GM18519 (cell line): ENCODE data around the gene KAZN.

ENCODE experiments used
- ATAC-seq: cut with Tn5 transposase; IDR thresholded peaks from one replicate; pipeline ENCODE4 v1.9.1; 2021; ENCODE audit warnings: mild to moderate bottlenecking, moderate library complexity; ENCODE audit not compliant: unreplicated experiment, low FRiP score

Gene KAZN

DNA sequence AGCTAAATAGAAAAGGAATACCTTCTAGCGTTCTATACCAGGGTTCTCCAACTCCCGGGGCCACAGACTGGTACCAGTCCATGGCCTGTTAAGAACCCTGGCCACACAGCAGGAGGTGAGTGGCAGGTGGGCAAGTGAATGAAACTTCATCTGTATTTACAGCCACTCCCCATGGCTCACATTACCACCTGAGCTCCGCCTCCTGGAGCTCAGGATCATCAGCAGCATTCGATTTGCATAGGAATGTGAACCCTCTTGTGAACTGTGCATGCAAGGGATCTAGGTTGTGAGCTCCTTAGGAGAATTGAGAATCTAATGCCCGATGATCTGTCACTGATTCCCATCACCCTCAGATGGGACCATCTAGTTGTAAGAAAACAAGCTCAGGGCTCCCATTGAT lies 107.3 kb downstream of the KAZN start:
- no peak for ATAC-seq

DNA sequence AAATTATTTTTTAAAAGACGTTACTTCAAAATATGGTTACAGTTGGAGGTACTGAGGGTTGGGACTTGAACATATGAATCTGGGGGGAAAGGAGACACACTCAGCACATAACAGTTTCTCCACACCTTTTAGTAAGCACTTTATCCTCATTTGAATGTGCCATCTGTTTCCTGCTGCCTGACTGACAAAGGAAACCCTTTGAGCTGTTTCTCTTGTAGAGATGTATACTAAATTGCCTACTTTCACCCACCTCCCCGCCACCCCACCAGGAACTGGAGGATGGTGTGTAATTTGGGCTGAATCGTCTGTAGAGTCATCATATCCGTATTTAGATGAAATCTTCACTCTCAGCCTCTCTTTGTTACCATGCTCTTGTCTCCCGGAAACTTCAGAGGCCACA lies 108.1 kb downstream of the KAZN start:
- ATAC-seq = no peak

DNA sequence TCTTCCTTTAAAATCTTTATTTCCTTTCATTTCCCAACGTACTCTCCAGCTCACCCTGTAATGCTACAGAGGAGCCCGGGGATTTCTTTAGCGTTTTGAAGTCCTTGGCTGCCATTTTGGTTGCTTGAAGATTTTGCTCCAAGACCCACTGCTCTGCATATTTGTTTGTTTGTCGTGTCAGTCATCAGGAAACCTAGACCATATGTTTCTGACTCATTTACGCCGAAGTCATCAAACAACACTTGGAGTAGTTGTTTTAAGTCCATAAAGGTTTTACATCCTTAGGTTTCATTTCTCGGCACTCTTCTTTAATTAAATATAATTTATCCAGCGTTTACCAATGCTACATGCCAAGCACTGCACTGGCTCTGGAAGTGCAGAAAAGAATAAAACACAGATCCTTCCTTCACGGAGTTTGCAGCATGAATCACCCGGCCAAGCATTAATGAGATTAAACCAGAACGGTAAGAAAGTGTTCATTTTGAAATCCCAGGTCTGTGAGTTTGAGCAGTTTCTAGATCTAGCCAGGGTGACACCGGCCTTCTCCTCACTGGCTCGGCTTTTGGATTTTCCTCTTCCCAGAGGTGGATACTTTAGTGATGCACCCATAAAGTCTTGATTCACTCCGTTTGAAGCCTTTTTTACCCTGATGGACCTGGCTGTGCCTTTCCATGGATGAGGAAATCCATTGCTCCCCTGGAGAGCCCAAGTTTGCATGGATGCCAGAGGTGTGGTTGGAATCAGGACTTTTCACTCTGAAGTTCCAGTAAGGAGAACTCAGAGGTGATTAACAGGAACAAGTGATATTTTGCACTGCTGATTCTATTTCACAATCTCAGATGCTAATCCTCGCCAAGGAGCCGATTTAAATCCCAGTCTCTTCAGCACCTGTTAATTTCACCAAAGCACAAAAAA lies 109.3 kb downstream of the KAZN start:
- no peak for ATAC-seq

DNA sequence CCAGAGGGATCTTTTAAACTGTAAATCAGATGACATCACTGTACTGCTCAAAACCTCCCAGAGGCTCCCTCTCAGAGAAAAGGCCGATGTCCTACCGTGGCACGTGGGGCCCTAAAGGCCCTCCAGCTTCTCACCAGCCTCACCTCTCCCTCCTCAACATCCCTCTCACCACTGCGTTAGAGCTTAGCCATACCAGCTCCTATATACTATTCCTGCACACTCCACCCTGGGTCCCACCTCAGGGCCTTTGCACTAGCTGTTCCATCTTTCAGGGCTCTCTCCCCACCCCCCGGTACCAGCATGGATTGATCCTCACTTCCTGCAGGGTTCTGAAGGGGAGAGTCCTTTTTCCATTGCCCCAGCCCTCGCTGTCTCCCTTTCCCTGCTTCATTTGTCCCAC lies 111.8 kb downstream of the KAZN start:
- no peak for ATAC-seq

DNA sequence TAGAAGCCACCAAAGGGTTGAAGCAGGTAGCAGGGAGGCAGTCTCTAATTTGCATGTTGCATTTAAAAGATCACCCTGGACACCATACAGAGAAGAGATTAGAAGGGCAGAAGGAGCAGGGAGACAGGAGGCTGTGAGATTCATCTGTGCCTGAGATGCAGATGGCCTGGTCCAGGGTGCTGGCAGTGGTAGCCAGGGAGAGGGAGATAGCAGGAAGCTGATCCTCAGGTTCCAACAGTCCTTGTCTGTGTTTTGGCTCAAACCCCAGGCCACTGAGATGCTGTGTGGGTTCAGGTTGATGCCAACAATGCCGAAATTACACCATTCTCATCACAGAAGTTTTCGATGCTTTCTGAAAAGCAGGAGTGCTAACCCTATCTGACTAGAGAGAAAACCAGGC lies 113.7 kb downstream of the KAZN start:
- ATAC-seq = no peak

DNA sequence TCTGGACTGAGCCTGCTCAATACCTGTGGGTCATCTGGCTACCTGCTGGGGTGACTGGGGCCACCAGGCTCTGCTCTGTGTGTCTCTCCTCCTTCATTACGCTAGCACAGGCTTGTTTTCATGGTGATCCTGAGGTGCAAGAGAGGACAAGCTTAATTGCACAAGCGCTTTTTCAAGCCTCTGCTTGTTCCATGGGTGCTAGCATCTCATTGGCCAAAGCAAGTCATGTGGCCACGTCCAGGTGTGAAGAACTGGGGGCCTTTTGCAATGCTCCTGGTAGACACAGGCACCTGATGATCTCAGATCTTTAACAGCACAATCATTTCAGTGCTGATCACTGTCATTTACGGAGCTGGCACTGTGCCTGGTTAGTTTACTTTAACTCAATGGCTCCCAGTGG lies 114.6 kb downstream of the KAZN start:
- no peak for ATAC-seq

DNA sequence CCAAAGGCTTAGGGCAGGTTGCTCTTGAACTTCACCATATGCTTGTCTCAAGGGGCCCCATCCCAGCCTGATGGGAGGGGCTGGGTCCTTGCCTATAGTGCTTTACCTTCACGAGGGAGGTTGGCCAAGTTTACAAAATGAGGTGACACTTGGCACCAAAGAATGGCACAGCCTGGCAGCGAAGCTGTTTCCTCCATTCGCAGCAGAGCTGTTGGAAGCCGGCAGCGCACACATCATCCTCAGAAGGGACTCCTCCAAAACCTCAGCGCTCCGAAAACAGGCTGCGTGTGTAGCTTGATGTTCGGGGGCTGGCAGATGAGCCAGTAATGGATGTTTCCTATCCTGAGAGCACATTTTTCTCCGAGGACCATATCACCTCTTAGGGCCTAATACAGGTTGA lies 116.8 kb downstream of the KAZN start:
- no peak for ATAC-seq

DNA sequence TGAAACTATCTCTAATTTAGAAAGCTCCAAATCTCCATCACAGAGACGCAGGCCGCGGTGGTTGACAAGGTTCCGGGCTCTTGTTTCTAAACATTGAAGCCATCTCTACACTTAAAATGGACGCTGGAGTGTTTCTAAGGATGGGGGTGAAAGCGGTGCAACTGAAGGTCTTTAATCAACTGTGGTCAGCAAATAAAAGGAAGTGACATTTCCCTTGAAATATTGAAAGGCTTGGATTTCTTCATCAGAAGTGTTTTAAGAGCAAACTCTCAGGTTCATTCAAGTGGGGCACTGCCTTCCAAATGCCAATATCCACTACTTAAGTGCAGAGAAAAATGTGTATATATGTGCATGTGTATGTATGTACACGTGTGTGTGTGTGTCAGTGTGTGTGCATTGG lies 117.3 kb downstream of the KAZN start:
- no peak for ATAC-seq

DNA sequence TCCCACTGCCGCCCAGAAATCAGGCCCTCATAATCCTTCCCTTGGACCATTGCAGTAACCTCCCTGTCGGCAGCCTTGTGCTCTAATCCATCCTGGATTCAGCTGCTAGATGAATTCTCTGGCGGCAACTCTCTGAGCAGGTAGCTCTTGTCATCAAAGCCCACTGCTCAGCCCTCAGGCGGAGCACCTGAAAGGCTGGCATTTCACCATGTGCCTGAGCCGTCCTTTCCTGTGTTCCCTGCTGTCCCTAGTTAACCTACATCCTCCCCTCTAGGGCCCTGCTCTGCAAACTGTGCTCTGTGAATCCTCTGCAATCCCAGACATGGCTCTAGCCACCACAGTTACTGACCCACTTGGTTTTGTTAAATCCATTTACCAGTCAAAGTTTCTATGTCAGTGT lies 118.0 kb downstream of the KAZN start:
- no peak for ATAC-seq

DNA sequence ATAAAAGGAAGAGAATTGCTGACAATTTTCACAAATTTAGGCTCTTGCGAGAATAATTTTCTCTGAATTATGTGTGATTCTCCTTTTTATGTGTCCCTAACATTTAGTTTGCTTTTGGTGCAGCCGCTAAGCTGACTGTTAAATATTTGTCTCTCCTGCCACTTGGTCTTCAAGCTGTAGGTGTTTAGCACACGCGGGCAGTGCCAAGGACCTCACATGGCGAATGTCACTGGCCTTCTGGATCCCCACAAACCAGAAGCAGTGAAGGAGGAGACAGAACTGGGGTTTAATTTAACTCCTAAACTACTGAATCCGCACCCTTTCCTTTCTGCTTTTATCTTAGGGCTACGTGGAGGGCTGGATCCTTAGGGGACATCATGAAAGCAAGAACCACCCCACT lies 120.0 kb downstream of the KAZN start:
- no peak for ATAC-seq

DNA sequence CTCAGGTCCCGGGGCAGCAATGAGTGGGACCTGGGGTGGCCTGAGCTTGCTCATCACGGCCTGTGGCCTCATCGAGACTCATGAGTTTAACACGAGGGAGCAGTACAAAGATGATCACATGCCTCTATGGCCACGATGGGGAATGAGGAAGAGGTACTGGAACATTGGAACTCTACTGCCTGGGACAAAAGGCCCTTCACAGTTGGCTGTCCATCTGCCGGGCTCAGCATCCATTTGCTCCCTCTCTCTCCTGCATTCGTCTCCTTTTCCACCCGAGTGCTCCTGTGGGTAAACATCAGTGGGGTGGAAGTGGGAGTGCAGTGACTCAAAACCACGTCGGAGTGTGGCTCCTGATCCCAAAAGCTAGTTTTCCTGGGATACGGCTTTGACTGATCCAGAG lies 124.9 kb downstream of the KAZN start:
- no peak for ATAC-seq

DNA sequence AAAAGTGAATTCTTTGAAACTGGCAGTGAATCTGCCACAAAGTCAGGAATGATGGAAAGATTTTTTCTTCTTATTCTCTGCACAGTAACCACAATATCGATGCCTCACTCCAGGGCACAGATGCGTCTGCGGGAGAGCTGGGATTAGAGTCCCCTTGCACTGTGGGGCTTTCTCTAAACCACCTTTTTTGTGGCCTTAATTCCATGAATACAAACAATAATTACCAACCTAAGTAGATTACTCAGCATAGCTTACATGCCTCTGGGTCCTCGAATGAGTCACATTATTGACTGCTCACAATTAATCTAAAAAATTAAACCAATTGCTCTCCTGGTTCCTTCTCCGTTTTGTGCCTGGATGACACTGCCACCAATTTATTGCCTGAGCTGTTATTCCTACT lies 125.8 kb downstream of the KAZN start:
- ATAC-seq = no peak

DNA sequence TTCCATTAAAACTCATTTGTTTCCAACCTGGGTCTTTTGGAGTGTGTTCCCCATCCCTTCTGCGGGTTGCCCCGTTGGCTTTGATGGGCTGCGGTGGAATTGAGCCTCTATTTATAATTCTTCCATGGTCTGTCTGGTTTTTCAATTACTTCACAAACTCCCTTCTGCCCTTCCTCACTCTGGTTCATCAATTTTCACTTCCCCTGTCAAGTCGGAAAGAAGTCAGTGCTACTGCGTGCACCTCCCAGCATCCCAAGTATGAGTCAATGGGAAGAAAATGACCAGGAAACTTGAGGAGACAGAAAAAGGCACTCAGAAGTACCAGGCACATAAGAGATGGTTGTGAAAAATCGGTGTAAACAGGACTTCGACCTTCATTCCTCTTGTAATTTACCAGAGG lies 126.2 kb downstream of the KAZN start:
- ATAC-seq = no peak

DNA sequence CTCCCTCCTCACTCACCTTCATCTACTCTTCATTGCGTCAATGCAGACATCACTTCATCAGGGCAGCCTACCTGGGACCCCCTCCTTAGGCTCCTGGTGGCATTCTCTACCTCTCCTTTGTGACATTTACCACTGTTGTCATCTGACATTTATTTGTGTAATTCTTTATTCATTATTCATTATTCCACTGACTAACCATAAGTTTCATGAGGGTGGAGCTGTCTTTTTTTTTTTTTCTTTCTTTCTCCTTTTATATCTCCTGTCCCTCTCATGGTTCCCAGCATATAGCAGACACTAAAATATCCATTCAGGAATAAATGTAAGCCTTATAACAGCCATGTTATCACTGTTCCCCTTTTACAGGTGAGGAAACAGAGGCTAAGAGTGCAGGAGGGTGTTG lies 126.8 kb downstream of the KAZN start:
- no peak for ATAC-seq

DNA sequence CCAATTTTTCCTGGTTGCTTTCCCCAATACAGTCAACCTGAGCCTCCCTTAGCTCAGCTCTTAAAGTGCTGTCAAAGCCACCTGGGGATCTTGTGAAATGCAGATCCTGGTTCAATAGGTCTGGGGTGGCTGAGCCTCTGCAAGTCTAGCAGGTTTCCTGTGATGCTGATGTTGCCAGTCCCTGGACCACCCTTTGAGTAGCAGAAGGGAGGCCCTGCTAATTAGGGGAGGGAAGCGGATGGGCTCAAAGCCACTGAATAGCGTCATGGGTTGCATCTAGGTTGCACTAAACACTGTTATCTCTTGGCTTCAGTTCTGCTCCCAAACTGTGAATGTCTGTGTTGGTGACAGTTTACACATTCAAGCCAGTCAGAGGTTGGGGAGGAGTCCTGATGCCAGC lies 127.2 kb downstream of the KAZN start:
- no peak for ATAC-seq

DNA sequence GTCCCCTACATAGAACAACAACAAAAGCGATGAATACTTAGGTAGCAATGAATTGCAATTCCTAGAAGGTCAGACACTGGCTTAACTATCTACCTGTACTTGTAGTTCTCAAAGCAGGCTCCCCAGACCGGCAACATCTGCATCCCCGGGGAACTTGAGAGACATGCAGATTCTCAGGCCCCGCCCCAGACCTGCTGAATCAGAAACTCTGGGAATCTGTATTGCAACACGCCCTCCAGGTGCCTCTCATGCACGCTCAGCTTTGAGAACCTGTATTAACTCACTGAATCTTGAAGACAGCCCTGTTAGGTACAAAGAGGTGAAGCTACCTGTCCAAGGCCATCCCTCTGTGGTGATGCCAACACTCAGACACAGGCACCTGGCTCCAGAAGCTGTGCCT lies 128.1 kb downstream of the KAZN start:
- ATAC-seq = no peak

DNA sequence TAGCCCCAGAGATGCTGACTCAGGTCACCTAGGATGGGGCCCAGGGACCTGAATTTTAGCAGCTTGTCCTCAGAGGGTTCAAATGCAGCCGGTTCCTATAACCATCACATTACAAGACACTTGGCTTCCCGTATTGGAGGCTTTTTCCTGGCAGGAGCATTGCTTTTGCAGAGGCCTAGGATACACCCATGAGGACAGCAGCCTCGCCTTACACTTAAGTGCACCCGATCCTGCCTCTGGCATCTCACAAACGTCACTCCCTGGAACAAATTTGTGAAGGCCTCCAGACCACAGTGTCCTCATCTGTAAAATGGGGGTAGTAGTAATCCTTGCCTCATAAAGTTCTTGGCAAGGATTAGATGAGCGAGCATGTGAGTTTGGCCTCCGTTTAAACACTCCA lies 130.0 kb downstream of the KAZN start:
- ATAC-seq = no peak

DNA sequence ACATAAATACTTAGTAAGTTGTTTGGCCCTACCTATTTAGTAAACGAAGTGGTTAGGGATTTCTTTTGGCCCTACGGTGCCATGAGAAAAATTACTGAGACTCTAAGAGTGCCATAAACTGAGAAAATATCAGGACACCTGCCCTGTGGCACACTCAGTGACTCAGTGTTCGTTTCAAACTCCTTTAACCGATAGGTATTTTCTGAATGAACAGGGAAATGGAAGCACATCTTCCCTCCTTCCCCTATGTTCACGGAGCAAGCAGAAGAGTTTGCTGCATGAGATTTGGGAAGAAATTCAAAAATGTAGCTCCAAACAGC lies 134.2 kb downstream of the KAZN start:
- no peak for ATAC-seq

DNA sequence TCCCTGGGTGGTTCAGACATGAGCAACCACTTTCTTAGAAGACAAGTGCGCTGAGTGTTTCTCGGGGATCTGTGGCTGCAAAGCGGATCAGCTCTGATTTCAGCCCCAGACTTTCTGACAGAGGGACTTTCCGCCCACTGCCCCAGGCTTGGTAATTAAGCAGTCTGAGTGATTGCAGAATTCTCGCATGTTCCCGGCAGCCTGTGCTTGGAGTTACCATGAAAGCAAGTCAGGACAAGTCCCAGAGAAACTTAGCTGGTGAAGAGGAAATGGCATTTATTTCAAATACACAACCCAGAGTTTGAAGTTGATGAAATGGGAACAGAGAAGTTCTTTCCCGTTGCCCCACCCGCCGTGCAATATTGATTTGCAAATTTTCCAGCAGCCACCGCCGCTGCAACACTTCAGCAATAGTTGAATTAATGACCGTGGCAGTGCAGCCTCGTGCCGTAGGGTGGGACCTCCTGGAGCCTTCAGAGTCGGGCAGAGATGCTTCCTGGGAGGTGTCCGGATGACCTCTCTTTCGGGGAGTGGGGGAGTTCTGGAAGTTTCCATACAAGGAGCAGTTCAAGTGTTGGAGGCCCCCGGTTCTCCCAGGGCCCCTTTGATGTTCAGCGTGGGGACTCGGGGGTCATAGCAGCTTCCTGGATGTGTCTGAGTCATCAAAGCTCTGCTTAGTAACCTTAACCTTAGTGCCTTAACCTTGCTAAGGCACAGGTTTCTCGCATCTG lies 134.7 kb downstream of the KAZN start:
- ATAC-seq = no peak

DNA sequence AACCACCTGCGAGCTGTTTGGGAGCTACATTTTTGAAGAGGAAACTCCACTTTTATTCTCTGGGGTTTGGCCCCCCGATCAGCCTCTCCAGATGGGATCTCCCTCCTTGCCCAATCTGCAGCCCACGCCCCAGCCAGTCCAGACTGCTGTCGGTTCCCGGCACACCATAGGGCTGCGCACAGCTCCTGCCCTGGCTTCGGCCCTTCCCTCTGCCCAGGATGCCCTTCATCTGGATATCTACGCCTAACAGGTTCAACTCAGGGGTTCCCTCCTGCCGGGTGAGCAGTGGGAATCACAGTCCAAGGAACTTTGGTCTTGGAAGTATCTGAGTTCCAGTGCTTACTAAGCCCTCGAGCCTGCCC lies 135.3 kb downstream of the KAZN start:
- ATAC-seq = no peak

DNA sequence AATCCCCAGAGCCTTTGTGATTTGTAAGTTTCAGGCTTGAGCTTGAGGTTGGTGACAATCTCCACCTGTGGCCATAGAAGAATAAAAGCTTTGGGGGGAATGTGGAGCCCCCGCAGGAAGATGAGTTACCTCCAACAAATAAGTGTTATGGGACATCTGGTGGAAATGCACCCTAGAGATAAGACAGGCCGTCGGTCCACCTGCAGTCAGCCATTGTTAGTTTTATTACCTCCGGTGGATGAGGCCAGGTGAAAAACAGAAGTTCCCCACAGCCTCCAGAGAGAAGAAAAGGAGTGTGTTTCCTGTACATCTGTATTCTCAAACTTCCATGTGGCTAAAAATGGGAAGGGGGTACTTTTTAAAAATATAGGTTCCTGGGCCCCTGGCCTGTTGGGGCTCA lies 137.4 kb downstream of the KAZN start:
- no peak for ATAC-seq

DNA sequence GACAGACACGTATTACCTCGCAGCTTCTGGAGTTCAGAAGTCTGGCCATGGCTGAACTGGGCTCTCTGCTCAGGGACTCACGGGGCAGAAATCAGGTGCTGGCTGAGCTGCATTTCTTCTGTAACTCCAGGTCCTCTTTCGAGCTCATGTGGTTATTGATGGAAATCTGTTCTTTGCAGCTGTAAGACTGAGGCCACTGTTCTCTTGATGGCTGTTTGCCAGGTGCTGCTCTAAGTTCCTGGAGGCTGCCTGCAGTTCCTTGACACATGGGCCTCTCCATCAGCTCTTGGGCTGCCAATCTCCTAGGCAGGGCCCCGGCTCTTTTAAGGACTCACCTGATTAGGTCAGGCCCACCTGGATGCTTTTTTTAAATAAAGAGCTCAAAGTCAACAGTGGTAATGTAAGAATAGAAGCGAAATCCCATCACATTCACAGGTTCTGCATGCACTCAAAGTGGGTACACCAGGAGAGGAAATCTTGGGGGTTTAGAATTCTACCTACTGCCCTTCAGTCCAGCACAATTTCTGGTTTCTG lies 139.1 kb downstream of the KAZN start:
- no peak for ATAC-seq
